ENCODE data around the gene UBL5.

DNA sequence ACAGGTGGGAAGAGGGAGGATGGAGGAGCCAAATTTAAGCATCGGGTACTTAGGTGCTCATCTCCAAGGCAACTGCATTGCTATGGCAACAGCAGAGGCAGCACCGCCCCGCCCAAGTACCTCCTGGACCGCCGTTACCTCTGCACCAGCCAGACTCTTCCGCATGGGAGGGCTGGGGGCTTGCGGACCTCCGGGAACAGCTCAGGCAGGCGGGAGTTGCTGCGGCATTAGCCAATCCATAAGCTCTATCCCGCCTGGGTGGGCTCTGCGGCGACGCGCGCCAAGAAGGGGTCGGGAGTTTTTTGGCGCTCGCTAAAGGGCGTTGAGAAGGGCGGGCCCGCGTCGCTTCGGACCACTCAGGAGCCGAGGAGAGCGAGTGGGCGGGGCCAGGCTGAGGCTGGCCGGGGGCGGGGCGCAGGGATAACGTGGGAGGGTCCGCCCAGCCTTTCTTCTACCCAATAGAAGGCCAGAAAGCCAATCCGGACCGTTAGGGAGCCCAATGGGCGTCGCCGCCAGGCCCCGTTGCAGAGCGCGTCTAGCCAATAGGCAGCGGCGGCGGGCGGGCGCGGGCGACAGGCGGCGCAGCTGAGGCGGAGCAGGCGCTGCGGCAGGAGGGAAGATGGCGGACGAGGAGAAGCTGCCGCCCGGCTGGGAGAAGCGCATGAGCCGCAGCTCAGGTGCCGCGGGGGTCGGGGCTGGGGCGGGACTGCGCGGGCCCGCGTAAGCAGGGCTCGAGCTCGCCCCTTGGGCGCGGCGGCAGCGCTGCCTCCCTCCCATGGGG is 7.2 kb downstream of the UBL5 start, which contains the start of gene PIN1:
- peak; percentile 67 for TF ChIP-seq CTBP1 (IDR thresholded peaks at IDR 0.05; ENCODE audit: borderline replicate concordance)
- no peak for TF ChIP-seq BHLHE40 (IDR thresholded peaks at IDR 0.05; ENCODE audit: borderline replicate concordance)
- no peak for TF ChIP-seq TARDBP (IDR thresholded peaks at IDR 0.05)
- no peak for TF ChIP-seq FOXM1 (IDR thresholded peaks at IDR 0.05; ENCODE audit: borderline replicate concordance)
- TF ChIP-seq, protein P1, sequence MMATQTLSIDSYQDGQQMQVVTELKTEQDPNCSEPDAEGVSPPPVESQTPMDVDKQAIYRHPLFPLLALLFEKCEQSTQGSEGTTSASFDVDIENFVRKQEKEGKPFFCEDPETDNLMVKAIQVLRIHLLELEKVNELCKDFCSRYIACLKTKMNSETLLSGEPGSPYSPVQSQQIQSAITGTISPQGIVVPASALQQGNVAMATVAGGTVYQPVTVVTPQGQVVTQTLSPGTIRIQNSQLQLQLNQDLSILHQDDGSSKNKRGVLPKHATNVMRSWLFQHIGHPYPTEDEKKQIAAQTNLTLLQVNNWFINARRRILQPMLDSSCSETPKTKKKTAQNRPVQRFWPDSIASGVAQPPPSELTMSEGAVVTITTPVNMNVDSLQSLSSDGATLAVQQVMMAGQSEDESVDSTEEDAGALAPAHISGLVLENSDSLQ (IDR thresholded peaks at IDR 0.05): peak; percentile 91

Data from HEK293T (cell line).